Measurements from ENCODE around the gene DOCK1.

Gene DOCK1

GRCh38 chr10:127117125-127117524, 211.9 kb downstream of the DOCK1 start:
- no peak overlapping the region for H3K4me2 ChIP-seq (ENCODE audit: low read length)
- no peak overlapping the region for H3K23ac ChIP-seq (ENCODE audit: low read length)
- H3K4me1 ChIP-seq (ENCODE audit: control insufficient read depth in 1 of 2, insufficient read depth in 2 of 2, low read length in 2 of 2) = no peaks in the 10 kb centered on the region
- H3K36me3 ChIP-seq (ENCODE audit: control insufficient read depth in 1 of 2, insufficient read depth in 2 of 2, low read length in 2 of 2) = peaks cover 9 to 14% of the 10 kb centered on the region in 2 experiments
- H4K12ac ChIP-seq (ENCODE audit: low read depth, low read length) = no peak overlapping the region
- H2BK5ac ChIP-seq (ENCODE audit: low read depth, low read length, poor library complexity) = no peak overlapping the region
- H4K91ac ChIP-seq (ENCODE audit: low read depth, low read length) = no peak overlapping the region
- H2BK120ac ChIP-seq (ENCODE audit: insufficient read depth, low read length, poor library complexity) = no peak overlapping the region
- no peak overlapping the region for H2AFZ ChIP-seq (ENCODE audit: insufficient read depth, low read length, poor library complexity)
- WGBS (ENCODE audit: extremely low coverage, insufficient coverage, insufficient read length) = no CpG with 5 or more reads among the region's 4 CpGs
- no peak overlapping the region for H3K9ac ChIP-seq (ENCODE audit: low read length)
- H2BK12ac ChIP-seq (ENCODE audit: low read length) = no peak overlapping the region
- no peaks in the 10 kb centered on the region for H3K79me2 ChIP-seq (ENCODE audit: control insufficient read depth, insufficient read depth, low read length, poor library complexity)
- no peaks in the 10 kb centered on the region for H3K27me3 ChIP-seq (ENCODE audit: insufficient read depth, low read length)
- H3K18ac ChIP-seq (ENCODE audit: low read length) = no peak overlapping the region
- peak; percentile 28 to 71 for DNase-seq
- H2AK5ac ChIP-seq (ENCODE audit: low read length) = no peak overlapping the region
- no peak overlapping the region for H3K27ac ChIP-seq (ENCODE audit: low read depth, low read length)
- no peaks in the 10 kb centered on the region for H3K79me1 ChIP-seq (ENCODE audit: low read length)
- H3K4ac ChIP-seq (ENCODE audit: low read depth, low read length) = no peak overlapping the region
- no peak overlapping the region for H4K8ac ChIP-seq (ENCODE audit: low read depth, low read length)
- no peak overlapping the region for H3K14ac ChIP-seq (ENCODE audit: low read length)
- no peak overlapping the region for H3K4me3 ChIP-seq (ENCODE audit: low read depth, low read length)
- H3K9me3 ChIP-seq (ENCODE audit: insufficient read depth, low read depth, low read length) = peaks cover 2% of the 10 kb centered on the region

- no peak overlapping the region for H3K18ac ChIP-seq (ENCODE audit: low read length)
- no peak overlapping the region for H4K12ac ChIP-seq (ENCODE audit: low read depth, low read length)
- H3K4ac ChIP-seq (ENCODE audit: low read depth, low read length) = no peak overlapping the region
- H3K4me1 ChIP-seq (ENCODE audit: control insufficient read depth in 1 of 2, insufficient read depth in 2 of 2, low read length in 2 of 2) = no peaks in the 10 kb centered on the region
- peaks cover 2% of the 10 kb centered on the region for H3K9me3 ChIP-seq (ENCODE audit: insufficient read depth, low read depth, low read length)
- H3K79me1 ChIP-seq (ENCODE audit: low read length) = no peaks in the 10 kb centered on the region
- no peak overlapping the region for H4K8ac ChIP-seq (ENCODE audit: low read depth, low read length)
- no peak overlapping the region for H3K14ac ChIP-seq (ENCODE audit: low read length)
- no peaks in the 10 kb centered on the region for H3K27me3 ChIP-seq (ENCODE audit: insufficient read depth, low read length)
- H2BK5ac ChIP-seq (ENCODE audit: low read depth, low read length, poor library complexity) = no peak overlapping the region
- H4K91ac ChIP-seq (ENCODE audit: low read depth, low read length) = no peak overlapping the region
- H2AFZ ChIP-seq (ENCODE audit: insufficient read depth, low read length, poor library complexity) = no peak overlapping the region
- H3K23ac ChIP-seq (ENCODE audit: low read length) = no peak overlapping the region
- no peak overlapping the region for H3K4me3 ChIP-seq (ENCODE audit: low read depth, low read length)
- H2BK12ac ChIP-seq (ENCODE audit: low read length) = no peak overlapping the region
- H3K79me2 ChIP-seq (ENCODE audit: control insufficient read depth, insufficient read depth, low read length, poor library complexity) = no peaks in the 10 kb centered on the region
- H3K36me3 ChIP-seq (ENCODE audit: control insufficient read depth in 1 of 2, insufficient read depth in 2 of 2, low read length in 2 of 2) = peaks cover 9 to 16% of the 10 kb centered on the region in 2 experiments
- H3K27ac ChIP-seq (ENCODE audit: low read depth, low read length) = no peak overlapping the region
- DNase-seq = no peak
- H2AK5ac ChIP-seq (ENCODE audit: low read length) = no peak overlapping the region
- H3K4me2 ChIP-seq (ENCODE audit: low read length) = no peak overlapping the region
- H2BK120ac ChIP-seq (ENCODE audit: insufficient read depth, low read length, poor library complexity) = no peak overlapping the region
- no peak overlapping the region for H3K9ac ChIP-seq (ENCODE audit: low read length)
Observed at GRCh38 chr10:127118034-127118433, 212.8 kb downstream of the DOCK1 start.

- H3K27ac ChIP-seq (ENCODE audit: low read depth, low read length) = no peak overlapping the region
- no peak overlapping the region for H2BK12ac ChIP-seq (ENCODE audit: low read length)
- H2BK120ac ChIP-seq (ENCODE audit: insufficient read depth, low read length, poor library complexity) = no peak overlapping the region
- no peak overlapping the region for H3K4me2 ChIP-seq (ENCODE audit: low read length)
- peaks cover 2% of the 10 kb centered on the region for H3K9me3 ChIP-seq (ENCODE audit: insufficient read depth, low read depth, low read length)
- no peak overlapping the region for H2AK5ac ChIP-seq (ENCODE audit: low read length)
- H4K12ac ChIP-seq (ENCODE audit: low read depth, low read length) = no peak overlapping the region
- H4K8ac ChIP-seq (ENCODE audit: low read depth, low read length) = no peak overlapping the region
- H3K9ac ChIP-seq (ENCODE audit: low read length) = peak overlapping the region; percentile 77
- H3K79me2 ChIP-seq (ENCODE audit: control insufficient read depth, insufficient read depth, low read length, poor library complexity) = no peaks in the 10 kb centered on the region
- H3K23ac ChIP-seq (ENCODE audit: low read length) = no peak overlapping the region
- DNase-seq = peak in 1 of 2 donors; percentile 21
- no CpG with 5 or more reads among the region's 8 CpGs for WGBS (ENCODE audit: extremely low coverage, insufficient coverage, insufficient read length)
- H3K18ac ChIP-seq (ENCODE audit: low read length) = no peak overlapping the region
- no peaks in the 10 kb centered on the region for H3K4me1 ChIP-seq (ENCODE audit: control insufficient read depth in 1 of 2, insufficient read depth in 2 of 2, low read length in 2 of 2)
- no peak overlapping the region for H2BK5ac ChIP-seq (ENCODE audit: low read depth, low read length, poor library complexity)
- H3K27me3 ChIP-seq (ENCODE audit: insufficient read depth, low read length) = no peaks in the 10 kb centered on the region
- no peak overlapping the region for H3K4ac ChIP-seq (ENCODE audit: low read depth, low read length)
- no peak overlapping the region for H3K14ac ChIP-seq (ENCODE audit: low read length)
- H4K91ac ChIP-seq (ENCODE audit: low read depth, low read length) = no peak overlapping the region
- no peak overlapping the region for H2AFZ ChIP-seq (ENCODE audit: insufficient read depth, low read length, poor library complexity)
- peaks cover 5 to 10% of the 10 kb centered on the region in 2 experiments for H3K36me3 ChIP-seq (ENCODE audit: control insufficient read depth in 1 of 2, insufficient read depth in 2 of 2, low read length in 2 of 2)
- no peak overlapping the region for H3K4me3 ChIP-seq (ENCODE audit: low read depth, low read length)
- H3K79me1 ChIP-seq (ENCODE audit: low read length) = no peaks in the 10 kb centered on the region
Observed at GRCh38 chr10:127119936-127120335, 214.7 kb downstream of the DOCK1 start.

GRCh38 chr10:127122831-127123230, 217.6 kb downstream of the DOCK1 start:
- Histone ChIP-seq H3K79me1 (ENCODE audit: low read length) (no peaks in the 10 kb centered on the region), H2BK120ac (ENCODE audit: insufficient read depth, low read length, poor library complexity) (no peak overlapping the region), H4K8ac (ENCODE audit: low read depth, low read length) (no peak overlapping the region), H2AFZ (ENCODE audit: insufficient read depth, low read length, poor library complexity) (no peak overlapping the region), H3K9ac (ENCODE audit: low read length) (no peak overlapping the region), H3K36me3 (ENCODE audit: control insufficient read depth in 1 of 2, insufficient read depth in 2 of 2, low read length in 2 of 2) (peaks cover 15 to 20% of the 10 kb centered on the region in 2 experiments), H3K27ac (ENCODE audit: low read depth, low read length) (no peak overlapping the region), H3K4me1 (ENCODE audit: control insufficient read depth in 1 of 2, insufficient read depth in 2 of 2, low read length in 2 of 2) (no peaks in the 10 kb centered on the region), H2BK5ac (ENCODE audit: low read depth, low read length, poor library complexity) (no peak overlapping the region), H3K14ac (ENCODE audit: low read length) (no peak overlapping the region), H3K79me2 (ENCODE audit: control insufficient read depth, insufficient read depth, low read length, poor library complexity) (no peaks in the 10 kb centered on the region), H2AK5ac (ENCODE audit: low read length) (no peak overlapping the region), H3K23ac (ENCODE audit: low read length) (no peak overlapping the region), H3K4me2 (ENCODE audit: low read length) (no peak overlapping the region), H3K4me3 (ENCODE audit: low read depth, low read length) (no peak overlapping the region), H3K18ac (ENCODE audit: low read length) (no peak overlapping the region), H3K4ac (ENCODE audit: low read depth, low read length) (no peak overlapping the region), H4K12ac (ENCODE audit: low read depth, low read length) (no peak overlapping the region), H3K27me3 (ENCODE audit: insufficient read depth, low read length) (no peaks in the 10 kb centered on the region), H2BK12ac (ENCODE audit: low read length) (no peak overlapping the region), H3K9me3 (ENCODE audit: insufficient read depth, low read depth, low read length) (peaks cover 2% of the 10 kb centered on the region), H4K91ac (ENCODE audit: low read depth, low read length) (no peak overlapping the region)
- no peak for DNase-seq
- no CpG with 5 or more reads among the region's 4 CpGs for WGBS (ENCODE audit: extremely low coverage, insufficient coverage, insufficient read length)

Measured in trophoblast cell (in vitro differentiated cells and primary cell).